Thoracic aorta (tissue), 2 donors: ENCODE data around the gene AK8. TPM values are rescaled to one million over a fixed set of nuclear protein-coding genes. Genes with fewer than 3 reads are reported as not detected.
A peak's percentile ranks its signal among the peaks of the same experiment; 100 is the strongest.

Experiments used
- ATAC-seq: fragments of 150-250 bp; one replicate; pipeline ENCODE4 v1.8.0; 2017; ENCODE audit warnings: low read depth; ENCODE audit not compliant: insufficient number of reproducible peaks, low FRiP score
- DNase-seq: peaks from one replicate; pipeline ENCODE4 v3.0.0-alpha.2; 2020; ENCODE audit warnings: low spot score
- H3K27ac ChIP-seq, 2 donors: fragments of 200-600 bp; sonication (generic); 1 replicate in 1 of 2; 2 replicates in 1 of 2; pipeline ENCODE4 v1.5.1; 2016; ENCODE audit warnings: mild to moderate bottlenecking in 2 of 2, moderate library complexity in 2 of 2
- H3K27me3 ChIP-seq: fragments of 200-600 bp; sonication (generic); replicated peaks from 2 replicates; pipeline ENCODE4 v1.6.0; 2016; ENCODE audit warnings: mild to moderate bottlenecking; ENCODE audit not compliant: insufficient read depth
- H3K36me3 ChIP-seq: fragments of 200-600 bp; sonication (generic); one replicate; pipeline ENCODE4 v1.5.1; 2016
- H3K4me1 ChIP-seq, 2 donors: fragments of 200-600 bp; sonication (generic); 1 replicate in 1 of 2; 2 replicates in 1 of 2; pipeline versions ENCODE4 v1.5.1 to v1.6.0; 2016; ENCODE audit warnings: low read depth in 2 of 2, mild to moderate bottlenecking in 1 of 2; ENCODE audit not compliant: control insufficient read depth in 1 of 2
- H3K4me3 ChIP-seq: fragments of 200-600 bp; sonication (generic); 2 replicates; pipeline ENCODE4 v1.5.1; 2016; ENCODE audit warnings: mild to moderate bottlenecking
- H3K9me3 ChIP-seq: fragments of 200-600 bp; sonication (generic); 2 replicates; pipeline ENCODE4 v1.5.1; 2016
- total RNA-seq, 2 donors: library from RNA; depleted of rRNA; stranded (reverse); fragments of >200 nt; gene quantifications; one replicate each; pipeline versions ENCODE4 v1.1.0 to v1.2.3, GENCODE V29; 2016
- TF ChIP-seq, protein P1 (sequence below): fragments of 200-600 bp; sonication (generic); IDR thresholded peaks from one replicate; pipeline ENCODE4 v1.5.1; 2019; ENCODE audit warnings: antibody characterized with exemption

AK8 gene, protein sequence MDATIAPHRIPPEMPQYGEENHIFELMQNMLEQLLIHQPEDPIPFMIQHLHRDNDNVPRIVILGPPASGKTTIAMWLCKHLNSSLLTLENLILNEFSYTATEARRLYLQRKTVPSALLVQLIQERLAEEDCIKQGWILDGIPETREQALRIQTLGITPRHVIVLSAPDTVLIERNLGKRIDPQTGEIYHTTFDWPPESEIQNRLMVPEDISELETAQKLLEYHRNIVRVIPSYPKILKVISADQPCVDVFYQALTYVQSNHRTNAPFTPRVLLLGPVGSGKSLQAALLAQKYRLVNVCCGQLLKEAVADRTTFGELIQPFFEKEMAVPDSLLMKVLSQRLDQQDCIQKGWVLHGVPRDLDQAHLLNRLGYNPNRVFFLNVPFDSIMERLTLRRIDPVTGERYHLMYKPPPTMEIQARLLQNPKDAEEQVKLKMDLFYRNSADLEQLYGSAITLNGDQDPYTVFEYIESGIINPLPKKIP
- total RNA-seq, result under 1 TPM; 0.42 to 0.54 TPM

DNA sequence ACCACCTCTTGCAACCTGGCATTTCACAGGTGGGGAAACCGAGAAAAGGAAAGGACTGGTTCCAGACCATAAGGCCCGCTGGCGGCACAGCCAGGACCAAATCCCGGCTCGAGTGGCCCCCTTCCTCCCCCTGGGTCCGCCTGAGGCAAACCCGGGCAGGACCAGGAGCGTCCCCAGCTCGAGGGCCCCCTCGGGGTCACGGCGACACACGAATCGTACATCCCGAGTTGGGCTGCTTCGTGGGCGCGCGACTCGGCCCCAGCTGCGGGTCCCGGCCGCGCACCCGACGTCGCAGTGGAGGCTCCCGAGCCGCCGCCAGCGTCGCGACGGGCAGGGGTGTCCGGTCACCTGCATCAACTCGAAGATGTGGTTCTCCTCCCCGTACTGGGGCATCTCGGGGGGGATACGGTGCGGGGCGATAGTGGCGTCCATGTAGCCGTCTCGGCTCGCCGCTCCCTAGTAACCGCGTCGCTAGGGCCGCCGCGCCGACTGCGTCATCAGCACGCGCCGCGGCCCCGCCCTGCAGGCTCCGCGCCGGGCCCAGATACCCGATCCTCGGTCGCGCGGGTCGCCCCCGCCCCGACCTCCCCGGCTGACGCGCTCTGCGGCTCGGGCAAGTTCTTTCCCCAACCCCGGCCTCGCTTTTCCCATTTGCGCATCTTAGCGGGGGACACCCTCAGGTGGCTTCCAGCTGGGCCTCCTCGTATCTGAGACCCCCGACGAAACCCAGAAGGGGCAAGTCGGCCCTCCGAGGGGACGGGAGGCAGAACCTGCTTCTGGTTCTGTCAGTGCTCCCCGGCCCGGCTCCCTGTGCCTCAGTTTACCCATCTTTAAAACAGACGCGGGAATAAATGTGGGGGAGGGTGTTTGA, at the start of gene AK8:
AK8 (minus strand) TSS at position 461 of the 871 bp plus-strand sequence; CDS start at position 432, 29 bp downstream.
- no peaks in the 10 kb centered on the region for H3K36me3 ChIP-seq
- TF ChIP-seq, protein P1, sequence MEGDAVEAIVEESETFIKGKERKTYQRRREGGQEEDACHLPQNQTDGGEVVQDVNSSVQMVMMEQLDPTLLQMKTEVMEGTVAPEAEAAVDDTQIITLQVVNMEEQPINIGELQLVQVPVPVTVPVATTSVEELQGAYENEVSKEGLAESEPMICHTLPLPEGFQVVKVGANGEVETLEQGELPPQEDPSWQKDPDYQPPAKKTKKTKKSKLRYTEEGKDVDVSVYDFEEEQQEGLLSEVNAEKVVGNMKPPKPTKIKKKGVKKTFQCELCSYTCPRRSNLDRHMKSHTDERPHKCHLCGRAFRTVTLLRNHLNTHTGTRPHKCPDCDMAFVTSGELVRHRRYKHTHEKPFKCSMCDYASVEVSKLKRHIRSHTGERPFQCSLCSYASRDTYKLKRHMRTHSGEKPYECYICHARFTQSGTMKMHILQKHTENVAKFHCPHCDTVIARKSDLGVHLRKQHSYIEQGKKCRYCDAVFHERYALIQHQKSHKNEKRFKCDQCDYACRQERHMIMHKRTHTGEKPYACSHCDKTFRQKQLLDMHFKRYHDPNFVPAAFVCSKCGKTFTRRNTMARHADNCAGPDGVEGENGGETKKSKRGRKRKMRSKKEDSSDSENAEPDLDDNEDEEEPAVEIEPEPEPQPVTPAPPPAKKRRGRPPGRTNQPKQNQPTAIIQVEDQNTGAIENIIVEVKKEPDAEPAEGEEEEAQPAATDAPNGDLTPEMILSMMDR, result no peak
- H3K4me1 ChIP-seq, result peaks cover 0 to 5% of the 10 kb centered on the region in 2 donors
- H3K4me3 ChIP-seq, result peak within 1 kb of the TSS; percentile 98
- ATAC-seq (peak; percentile 79), DNase-seq (no peak)
- H3K9me3 ChIP-seq, result no peaks in the 10 kb centered on the region
- H3K27ac ChIP-seq, result peak within 1 kb of the TSS; percentile 78 to 80
- no peaks in the 10 kb centered on the region for H3K27me3 ChIP-seq

DNA sequence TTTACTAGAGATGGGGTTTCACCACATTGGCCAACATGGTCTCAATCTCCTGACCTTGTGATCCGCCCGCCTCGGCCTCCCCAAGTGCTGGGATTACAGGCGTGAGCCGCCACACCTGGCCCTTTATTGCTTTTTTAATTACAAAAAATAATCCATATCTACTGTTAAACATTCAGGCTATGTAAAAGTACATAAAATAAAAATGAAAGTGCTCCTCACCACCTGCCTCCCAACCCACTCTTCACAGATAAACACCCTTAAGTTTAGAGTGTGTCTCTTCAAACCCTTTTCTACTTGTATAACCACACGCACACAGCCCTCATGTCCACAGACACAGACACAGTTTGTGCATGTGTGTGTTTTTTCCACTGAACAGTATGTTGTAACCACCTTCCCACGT, 49.6 kb upstream of the AK8 start:
- Histone ChIP-seq H3K4me3 (no peak overlapping the region), H3K27ac (no peak overlapping the region), H3K9me3 (no peaks in the 10 kb centered on the region), H3K36me3 (peaks cover 54% of the 10 kb centered on the region), H3K4me1 (no peaks in the 10 kb centered on the region), H3K27me3 (no peaks in the 10 kb centered on the region)
- TF ChIP-seq, protein P1, result no peak
- DNase-seq (no peak), ATAC-seq (no peak)

DNA sequence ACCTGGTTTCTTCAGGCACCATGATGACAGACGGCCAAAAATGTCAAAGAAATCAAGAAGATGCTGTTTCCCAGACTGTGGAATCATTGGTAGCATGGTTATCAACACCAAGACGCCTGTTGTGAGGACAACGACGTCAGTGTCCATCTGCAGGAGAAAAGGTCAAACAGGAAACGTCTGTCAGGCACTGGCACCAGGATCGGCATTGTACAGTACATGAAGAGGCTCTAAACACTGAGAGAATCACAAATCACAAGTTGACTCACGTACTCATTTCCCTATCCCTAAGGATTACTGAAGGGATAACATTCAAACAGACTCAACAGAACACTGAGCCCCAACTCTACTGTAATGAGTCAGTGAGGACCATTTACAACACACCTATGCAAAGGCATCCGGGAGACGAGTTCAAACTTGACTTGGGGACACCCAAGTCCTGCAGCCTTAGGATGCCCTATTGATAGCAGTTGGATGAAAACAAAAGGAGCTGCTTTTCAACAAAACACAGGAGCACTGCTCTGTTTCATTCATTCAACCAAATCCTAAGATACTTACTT, 45.3 kb upstream of the AK8 start:
- Histone ChIP-seq H3K9me3 (no peaks in the 10 kb centered on the region), H3K27me3 (no peaks in the 10 kb centered on the region), H3K4me3 (no peak overlapping the region), H3K4me1 (no peaks in the 10 kb centered on the region), H3K36me3 (peaks cover 83% of the 10 kb centered on the region), H3K27ac (no peak overlapping the region)
- DNase-seq, result no peak
- TF ChIP-seq, protein P1, result no peak
- no peak for ATAC-seq

DNA sequence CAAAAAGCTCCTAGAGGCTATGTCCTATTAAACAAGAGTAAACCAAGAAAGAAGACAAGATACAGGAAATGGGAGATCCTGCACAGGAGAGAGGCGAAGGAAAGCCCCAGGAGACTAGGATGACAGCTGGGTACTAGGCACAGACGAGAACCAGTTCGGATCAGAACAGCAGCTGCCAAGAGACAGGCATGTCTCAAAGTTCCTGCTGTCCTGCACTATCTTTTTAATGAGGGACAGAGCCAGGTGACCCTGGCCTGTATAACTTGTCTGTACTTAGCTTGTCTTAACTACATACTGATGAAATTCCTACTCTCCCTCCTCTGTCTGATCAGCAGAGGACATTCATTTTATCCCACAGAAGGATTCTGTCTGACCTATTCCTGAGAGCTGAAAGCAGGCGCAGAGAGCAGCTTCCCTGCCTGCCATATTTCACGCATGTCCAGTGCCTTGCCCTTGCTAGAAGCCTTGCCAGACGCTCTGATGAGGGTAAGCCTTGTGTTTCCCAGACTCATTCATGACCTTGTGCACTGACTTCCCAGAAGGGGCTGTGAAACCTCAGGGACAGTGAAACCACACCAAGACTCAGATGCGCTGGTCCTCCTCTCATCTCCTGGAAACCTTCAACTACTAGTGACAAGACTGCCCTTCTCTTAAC, 41.7 kb upstream of the AK8 start:
- Histone ChIP-seq H3K27me3 (no peaks in the 10 kb centered on the region), H3K9me3 (no peaks in the 10 kb centered on the region), H3K36me3 (peaks cover 51% of the 10 kb centered on the region), H3K4me1 (no peaks in the 10 kb centered on the region), H3K27ac (no peak overlapping the region), H3K4me3 (no peak overlapping the region)
- DNase-seq, result no peak
- no peak for ATAC-seq
- TF ChIP-seq, protein P1, result no peak
